HCT116 (cell line): ENCODE results near the gene RBFOX2. TPM values are rescaled to one million over a fixed set of nuclear protein-coding genes. Genes with fewer than 3 reads are reported as not detected.

Experiments used
- ATAC-seq: fragments of 200-7000 bp; cut with Tn5 transposase; 2 replicates; pipeline ENCODE4 v1.9.1; 2020; ENCODE audit warnings: mild to moderate bottlenecking, moderate library complexity
- Bru-seq: library from RNA; stranded (reverse); fragments of 400-500 nt; gene quantifications from one replicate; lab custom pipeline; 2021; lab: Mats Ljungman, UMichigan
- BruChase-seq, 2 experiments: library from RNA; stranded (reverse); fragments of 400-500 nt; gene quantifications; one replicate each; lab custom pipeline; 2021; lab: Mats Ljungman, UMichigan
- BruUV-seq: library from RNA; stranded (reverse); fragments of 400-500 nt; replicated peaks from 2 replicates; lab custom pipeline; 2021; lab: Mats Ljungman, UMichigan
- CTCF ChIA-PET: fragments of 300-600 bp; sonication (Branson Sonifier 250); formaldehyde crosslinking; loops from one replicate; lab custom pipeline; 2021; ENCODE audit warnings: antibody characterized with exemption; lab: Charles Lee
- POLR2A ChIA-PET: fragments of 300-600, 350-600 bp; sonication (Branson Sonifier 250); formaldehyde crosslinking; loops from one replicate; lab custom pipeline; 2021; ENCODE audit warnings: antibody characterized with exemption; lab: Charles Lee
- RAD21 ChIA-PET, 2 experiments: fragments of 300-600 bp; sonication (Branson Sonifier 250); formaldehyde crosslinking; loops; one replicate each; lab custom pipeline; 2023; ENCODE audit warnings: low total read pairs in 2 of 2; ENCODE audit not compliant: uncharacterized antibody in 2 of 2, unreplicated experiment in 2 of 2, low non-redundant PET in 1 of 2; lab: Charles Lee
- DNase-seq: peaks from one replicate; pipeline ENCODE4 v3.0.0-alpha.2; 2010; ENCODE audit warnings: low read depth, low spot score
- H2AFZ ChIP-seq: fragments of 200-600 bp; shearing (Covaris generic), sonication (generic); 2 replicates; pipeline ENCODE4 v1.6.1; 2017; ENCODE audit warnings: low read depth, mixed run types, mixed read lengths, antibody characterized with exemption, low read length; ENCODE audit not compliant: poor library complexity, severe bottlenecking
- H3K27ac ChIP-seq: 2 replicates; pipeline ENCODE4 v1.5.1; 2012; ENCODE audit warnings: low read depth, low read length
- H3K27me3 ChIP-seq: fragments of 200-600 bp; sonication (generic); 2 replicates; pipeline ENCODE4 v1.6.1; 2016; ENCODE audit warnings: mixed run types, low read length, mixed read lengths; ENCODE audit not compliant: insufficient read depth
- H3K36me3 ChIP-seq, 2 experiments: fragments of 200-500 bp in 1 of 2; fragments of 200-600 bp in 1 of 2; sonication (Bioruptor generic) in 1 of 2; sonication (generic) in 1 of 2; 2 replicates each; pipeline versions ENCODE4 v1.5.1 to v1.6.1; 2014 to 2016; ENCODE audit warnings: low read length in 2 of 2, inconsistent platforms in 1 of 2, mixed read lengths in 1 of 2, mixed run types in 1 of 2; ENCODE audit not compliant: insufficient read depth in 2 of 2, control insufficient read depth in 1 of 2
- H3K4me1 ChIP-seq, 2 experiments: fragments of 200-600 bp in 1 of 2; sonication (generic) in 1 of 2; 2 replicates each; pipeline versions ENCODE4 v1.5.1 to v1.6.1; 2012 to 2017; ENCODE audit warnings: low read length in 2 of 2, inconsistent platforms in 1 of 2, mild to moderate bottlenecking in 1 of 2, mixed read lengths in 1 of 2, mixed run types in 1 of 2, moderate library complexity in 1 of 2; ENCODE audit not compliant: insufficient read depth in 2 of 2, control insufficient read depth in 1 of 2
- H3K4me2 ChIP-seq: fragments of 200-600 bp; sonication (generic); 2 replicates; pipeline ENCODE4 v1.6.1; 2017; ENCODE audit warnings: mixed run types, low read length, mixed read lengths
- H3K4me3 ChIP-seq, 2 experiments: fragments of 200-600 bp in 1 of 2; sonication (generic) in 1 of 2; replicated peaks in 1 of 2; 2 replicates each; pipeline ENCODE4 v1.5.1; 2011 to 2016; ENCODE audit warnings: low read length in 2 of 2, control low read depth in 1 of 2, low read depth in 1 of 2, mild to moderate bottlenecking in 1 of 2, mixed read lengths in 1 of 2, mixed run types in 1 of 2
- H3K79me2 ChIP-seq: fragments of 200-600 bp; sonication (generic); 2 replicates; pipeline ENCODE4 v1.6.1; 2017; ENCODE audit warnings: mild to moderate bottlenecking, mixed run types, low read length, moderate library complexity, mixed read lengths; ENCODE audit not compliant: insufficient read depth
- H3K9ac ChIP-seq: fragments of 200-600 bp; sonication (generic); 2 replicates; pipeline ENCODE4 v1.6.1; 2016; ENCODE audit warnings: low read length, mixed read lengths
- H3K9me2 ChIP-seq: fragments of 200-600 bp; sonication (generic), shearing (Covaris generic); 2 replicates; pipeline ENCODE4 v1.6.1; 2017; ENCODE audit warnings: mixed run types, mild to moderate bottlenecking, moderate library complexity; ENCODE audit not compliant: insufficient read depth
- H3K9me3 ChIP-seq, 2 experiments: fragments of 200-500 bp in 1 of 2; fragments of 200-600 bp in 1 of 2; sonication (Bioruptor generic) in 1 of 2; sonication (generic) in 1 of 2; 2 replicates each; pipeline ENCODE4 v1.6.1; 2014 to 2017; ENCODE audit warnings: low read length in 2 of 2, mixed read lengths in 2 of 2, inconsistent platforms in 1 of 2, low read depth in 1 of 2, mild to moderate bottlenecking in 1 of 2, mixed run types in 1 of 2, moderate library complexity in 1 of 2; ENCODE audit not compliant: control insufficient read depth in 1 of 2, insufficient read depth in 1 of 2
- H4K20me1 ChIP-seq: fragments of 200-600 bp; sonication (generic), shearing (Covaris generic); 2 replicates; pipeline ENCODE4 v1.6.1; 2017; ENCODE audit warnings: mixed run types, mild to moderate bottlenecking, moderate library complexity; ENCODE audit not compliant: insufficient read depth
- CBX3 ChIP-seq: IDR thresholded peaks from 2 replicates; pipeline ENCODE4 v1.6.1; 2012; ENCODE audit warnings: low read depth
- EZH2phosphoT487 ChIP-seq: fragments of 200-600 bp; IDR thresholded peaks from 2 replicates; pipeline ENCODE4 v1.6.1; 2018; ENCODE audit warnings: antibody characterized with exemption, borderline replicate concordance
- JUND ChIP-seq: IDR thresholded peaks from 2 replicates; pipeline ENCODE4 v1.6.1; 2012
- POLR2A ChIP-seq: IDR thresholded peaks from 2 replicates; pipeline ENCODE4 v1.7.0; 2011; ENCODE audit warnings: borderline replicate concordance; ENCODE audit not compliant: insufficient read depth, insufficient read length; ENCODE audit errors: extremely low read depth
- POLR2AphosphoS5 ChIP-seq: IDR thresholded peaks from 2 replicates; pipeline ENCODE4 v1.6.1; 2011; ENCODE audit warnings: mild to moderate bottlenecking, low read depth, low read length, moderate library complexity
- SP1 ChIP-seq: IDR thresholded peaks from 2 replicates; pipeline ENCODE4 v1.6.1; 2012; ENCODE audit warnings: low read depth
- YY1 ChIP-seq: IDR thresholded peaks from 2 replicates; pipeline ENCODE4 v1.6.1; 2011; ENCODE audit warnings: low read length, low read depth, moderate library complexity, mild to moderate bottlenecking; ENCODE audit not compliant: insufficient replicate concordance; ENCODE audit errors: extremely low read depth
- ZNF274 ChIP-seq: fragments of 200-500 bp; sonication (Bioruptor generic); IDR thresholded peaks from 2 replicates; pipeline ENCODE4 v1.6.1; 2014; ENCODE audit warnings: mild to moderate bottlenecking, low read depth, low read length, inconsistent platforms
- intact Hi-C: fragments of 100-400 bp; cut with micrococcal nuclease; formaldehyde crosslinking; loops from 2 replicates; pipeline ENCODE4 v1.10.0; 2022
- long read RNA-seq: library from polyadenylated mRNA; unstranded; transcript quantifications from one replicate; pipeline ENCODE4 v2.0.0, GENCODE V29; 2021; ENCODE audit not compliant: unreplicated experiment
- polyA plus RNA-seq: library from polyadenylated mRNA; unstranded; fragments of >200 nt; gene quantifications from 2 replicates; pipeline ENCODE4 v1.2.1, GENCODE V29; 2012; ENCODE audit warnings: missing spikeins
- total RNA-seq: library from RNA; stranded (reverse); gene quantifications from one replicate; pipeline ENCODE4 v1.2.1, GENCODE V29; 2021; ENCODE audit not compliant: unreplicated experiment
- TF ChIP-seq, protein P1 (sequence below), 3 experiments: fragments of 200-600 bp in 1 of 3; sonication (generic) in 1 of 3; IDR thresholded peaks in 2 of 3; conservative IDR thresholded peaks in 1 of 3; 2 replicates each; pipeline ENCODE4 v1.5.1; 2012 to 2017; ENCODE audit warnings: low read depth in 2 of 3, low read length in 2 of 3, antibody characterized with exemption in 1 of 3, borderline replicate concordance in 1 of 3, control low read depth in 1 of 3, mild to moderate bottlenecking in 1 of 3, mixed read lengths in 1 of 3, mixed run types in 1 of 3, moderate library complexity in 1 of 3; ENCODE audit not compliant: insufficient read depth in 1 of 3
- TF ChIP-seq, protein P2 (sequence below): IDR thresholded peaks from 2 replicates; pipeline ENCODE4 v1.6.1; 2012

The RBFOX2 gene, protein sequence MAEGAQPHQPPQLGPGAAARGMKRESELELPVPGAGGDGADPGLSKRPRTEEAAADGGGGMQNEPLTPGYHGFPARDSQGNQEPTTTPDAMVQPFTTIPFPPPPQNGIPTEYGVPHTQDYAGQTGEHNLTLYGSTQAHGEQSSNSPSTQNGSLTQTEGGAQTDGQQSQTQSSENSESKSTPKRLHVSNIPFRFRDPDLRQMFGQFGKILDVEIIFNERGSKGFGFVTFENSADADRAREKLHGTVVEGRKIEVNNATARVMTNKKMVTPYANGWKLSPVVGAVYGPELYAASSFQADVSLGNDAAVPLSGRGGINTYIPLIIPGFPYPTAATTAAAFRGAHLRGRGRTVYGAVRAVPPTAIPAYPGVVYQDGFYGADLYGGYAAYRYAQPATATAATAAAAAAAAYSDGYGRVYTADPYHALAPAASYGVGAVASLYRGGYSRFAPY
- 83.9 TPM for total RNA-seq
- polyA plus RNA-seq: 67.9 and 70.1 TPM in 2 replicates
- Bru-seq, nascent RNA: percentile 89 among the genes with signal in this experiment
- BruChase-seq, experiment 1, labeled RNA remaining after a 6-hour chase: percentile 87 among the genes with signal in this experiment
- BruChase-seq, experiment 2, labeled RNA remaining after a 2-hour chase: percentile 85 among the genes with signal in this experiment
- long read RNA-seq, partial matches to known transcripts: 12 of 209 reads
- long read RNA-seq, other reads (novel, unspliced or antisense): 188 of 209 reads

DNA sequence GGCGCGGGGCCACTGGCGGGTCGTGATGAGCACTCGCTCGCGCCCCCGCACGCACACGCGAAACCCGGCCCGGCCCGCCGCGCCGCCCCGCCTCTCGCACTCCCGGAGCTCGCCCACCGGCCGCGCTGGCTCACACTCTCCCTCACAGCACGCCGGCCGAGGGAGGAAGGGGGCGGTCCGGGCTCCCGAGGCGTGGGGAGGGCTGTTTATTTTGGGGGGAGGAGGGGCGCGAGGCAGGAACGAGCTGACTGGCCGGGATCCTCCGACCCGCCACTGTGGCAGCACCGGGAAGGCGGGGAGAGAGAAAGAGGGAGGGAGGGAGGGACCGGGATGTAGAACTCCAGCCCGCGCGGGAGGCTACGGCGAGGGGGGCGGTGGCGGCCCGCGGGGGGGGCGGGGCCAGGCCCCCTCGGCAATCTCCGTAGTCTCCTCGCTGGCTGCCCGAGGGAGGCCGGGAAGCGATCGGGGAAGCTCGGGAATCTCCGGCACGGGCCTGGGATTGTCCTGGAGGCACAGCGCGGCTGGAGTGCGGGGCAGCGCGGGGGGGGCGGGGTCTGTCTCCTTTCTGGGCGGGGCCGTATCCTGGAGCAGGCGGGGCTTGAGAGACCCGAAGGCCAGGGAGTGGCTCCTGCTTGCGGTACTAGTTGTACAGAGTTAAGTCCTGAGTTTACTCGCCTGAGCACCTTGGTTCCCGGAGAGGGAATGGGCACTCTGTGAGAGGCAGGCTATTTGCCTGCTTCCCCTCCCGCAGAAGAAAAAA lies at the start of gene RBFOX2:
TSS of gene RBFOX2 (minus strand) at position 179 of the 760 bp plus-strand sequence. CDS start 399 bp downstream, outside the sequence.
- TF ChIP-seq, protein P1, sequence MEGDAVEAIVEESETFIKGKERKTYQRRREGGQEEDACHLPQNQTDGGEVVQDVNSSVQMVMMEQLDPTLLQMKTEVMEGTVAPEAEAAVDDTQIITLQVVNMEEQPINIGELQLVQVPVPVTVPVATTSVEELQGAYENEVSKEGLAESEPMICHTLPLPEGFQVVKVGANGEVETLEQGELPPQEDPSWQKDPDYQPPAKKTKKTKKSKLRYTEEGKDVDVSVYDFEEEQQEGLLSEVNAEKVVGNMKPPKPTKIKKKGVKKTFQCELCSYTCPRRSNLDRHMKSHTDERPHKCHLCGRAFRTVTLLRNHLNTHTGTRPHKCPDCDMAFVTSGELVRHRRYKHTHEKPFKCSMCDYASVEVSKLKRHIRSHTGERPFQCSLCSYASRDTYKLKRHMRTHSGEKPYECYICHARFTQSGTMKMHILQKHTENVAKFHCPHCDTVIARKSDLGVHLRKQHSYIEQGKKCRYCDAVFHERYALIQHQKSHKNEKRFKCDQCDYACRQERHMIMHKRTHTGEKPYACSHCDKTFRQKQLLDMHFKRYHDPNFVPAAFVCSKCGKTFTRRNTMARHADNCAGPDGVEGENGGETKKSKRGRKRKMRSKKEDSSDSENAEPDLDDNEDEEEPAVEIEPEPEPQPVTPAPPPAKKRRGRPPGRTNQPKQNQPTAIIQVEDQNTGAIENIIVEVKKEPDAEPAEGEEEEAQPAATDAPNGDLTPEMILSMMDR (IDR thresholded peaks at IDR 0.05 in 2 of 3, conservative IDR thresholded peaks at IDR 0.05 in 1 of 3; ENCODE audit: borderline replicate concordance in 1 of 3, insufficient read depth in 1 of 3, low read depth in 2 of 3, low read length in 2 of 3): no peak
- TF ChIP-seq POLR2A (peak; percentile 24), CBX3 (0 out of 2 replicates have a peak, but pooled peaks have one; percentile 5), POLR2AphosphoS5 (peak; percentile 48), SP1 (peak; percentile 46), EZH2phosphoT487 (no peak), ZNF274 (no peak), YY1 (peak; percentile 11), JUND (no peak)
- TF ChIP-seq, protein P2, sequence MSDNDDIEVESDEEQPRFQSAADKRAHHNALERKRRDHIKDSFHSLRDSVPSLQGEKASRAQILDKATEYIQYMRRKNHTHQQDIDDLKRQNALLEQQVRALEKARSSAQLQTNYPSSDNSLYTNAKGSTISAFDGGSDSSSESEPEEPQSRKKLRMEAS: peak; percentile 62; the same call in 1 of the 2 replicates
- peak within 1 kb of the TSS; percentile 36 for H2AFZ ChIP-seq
- no TSS peak for BruUV-seq
- DNase-seq (peak; percentile 88), ATAC-seq (peak; percentile 95)
- no peaks in the 10 kb centered on the region for H3K9me3 ChIP-seq
- peak within 1 kb of the TSS; percentile 74 for H3K27ac ChIP-seq
- no peaks in the 10 kb centered on the region for H3K9me2 ChIP-seq
- peaks cover 7 to 26% of the 10 kb centered on the region in 2 experiments for H3K4me1 ChIP-seq
- intact Hi-C loops: no loop called here
- H3K36me3 ChIP-seq: no peaks in the 10 kb centered on the region
- peak within 1 kb of the TSS; percentile 90 for H3K9ac ChIP-seq
- CTCF ChIA-PET: interaction anchor here (0.6 to 1.7 kb wide), 3 partner anchors 37 to 397 kb away, joined by 3 to 19 read pairs (median 6); no protein-coding TSS in a partner anchor
- peaks cover 43% of the 10 kb centered on the region for H3K79me2 ChIP-seq
- H3K27me3 ChIP-seq: no peaks in the 10 kb centered on the region
- RAD21 ChIA-PET: interaction anchor here in 1 of 2 experiments (1.0 kb wide), 1 partner anchor 37 kb away, joined by 4 read pairs; no protein-coding TSS in a partner anchor
- H3K4me2 ChIP-seq: peak within 1 kb of the TSS; percentile 97
- POLR2A ChIA-PET: interaction anchor here (0.6 to 1.7 kb wide), 12 partner anchors 9 to 398 kb away, joined by 3 to 9 read pairs (median 3); no protein-coding TSS in a partner anchor
- peak within 1 kb of the TSS; percentile 84 to 91 for H3K4me3 ChIP-seq
- H4K20me1 ChIP-seq: no peaks in the 10 kb centered on the region
